Mesothelial cell of epicardium (in vitro differentiated cells): ENCODE measurements around the gene FOXO3. TPM values are rescaled to one million over a fixed set of nuclear protein-coding genes. Genes with fewer than 3 reads are reported as not detected.

Source experiments
- DNase-seq, 2 experiments: peaks; one replicate each; pipeline ENCODE4 v3.0.0; 2021; ENCODE audit warnings: low spot score in 2 of 2; ENCODE audit not compliant: unreplicated experiment in 2 of 2
- H3K27ac Mint-ChIP-seq: 2 replicates; pipeline ENCODE4 v1.8.0; 2021; ENCODE audit warnings: mixed read lengths
- H3K27me3 Mint-ChIP-seq: 2 replicates; pipeline ENCODE4 v1.8.0; 2021; ENCODE audit warnings: low read depth, mixed read lengths
- H3K36me3 Mint-ChIP-seq: 2 replicates; pipeline ENCODE4 v1.8.0; 2021; ENCODE audit warnings: mixed read lengths
- H3K4me1 Mint-ChIP-seq: 2 replicates; pipeline ENCODE4 v1.8.0; 2021; ENCODE audit warnings: mixed read lengths
- H3K4me3 Mint-ChIP-seq: 2 replicates; pipeline ENCODE4 v1.8.0; 2021; ENCODE audit warnings: mild to moderate bottlenecking, moderate library complexity, mixed read lengths
- H3K9me3 Mint-ChIP-seq: 2 replicates; pipeline ENCODE4 v1.8.0; 2021; ENCODE audit warnings: mixed read lengths
- CTCF ChIP-seq: fragments of 200-600 bp; sonication (generic); IDR thresholded peaks from one replicate; pipeline ENCODE4 v1.5.0; 2021; ENCODE audit warnings: antibody characterized with exemption; ENCODE audit not compliant: unreplicated experiment
- total RNA-seq: library from RNA; stranded (reverse); gene quantifications from 3 replicates; pipeline ENCODE4 v1.2.1, GENCODE V29; 2021

Gene FOXO3
- total RNA-seq, 1 donor from 2014 or later, result 58.3 TPM

GRCh38 chr6:108566406-108566805, 5.7 kb downstream of the FOXO3 start:
- Mint-ChIP-seq H3K9me3 (no peaks in the 10 kb centered on the region), H3K4me1 (peaks cover 47% of the 10 kb centered on the region), H3K27ac (peak overlapping the region; percentile 62), H3K4me3 (no peak overlapping the region), H3K36me3 (peaks cover 33% of the 10 kb centered on the region), H3K27me3 (peaks cover 3% of the 10 kb centered on the region)
- no peak for DNase-seq
- TF ChIP-seq CTCF, result no peak

GRCh38 chr6:108568101-108568500, 7.4 kb downstream of the FOXO3 start:
- peaks cover 37% of the 10 kb centered on the region for H3K36me3 Mint-ChIP-seq
- H3K27ac Mint-ChIP-seq, result no peak overlapping the region
- no peak for DNase-seq
- H3K4me1 Mint-ChIP-seq, result peaks cover 34% of the 10 kb centered on the region
- no peaks in the 10 kb centered on the region for H3K9me3 Mint-ChIP-seq
- H3K27me3 Mint-ChIP-seq, result peaks cover 3% of the 10 kb centered on the region
- H3K4me3 Mint-ChIP-seq, result no peak overlapping the region
- no peak for TF ChIP-seq CTCF

GRCh38 chr6:108568551-108569305, 8.0 kb downstream of the FOXO3 start:
- Mint-ChIP-seq H3K4me3 (no peak overlapping the region), H3K36me3 (peaks cover 37% of the 10 kb centered on the region), H3K27ac (no peak overlapping the region), H3K27me3 (peaks cover 3% of the 10 kb centered on the region), H3K4me1 (peaks cover 31% of the 10 kb centered on the region), H3K9me3 (no peaks in the 10 kb centered on the region)
- no peak for DNase-seq
- no peak for TF ChIP-seq CTCF

- no peak overlapping the region for H3K4me3 Mint-ChIP-seq
- H3K36me3 Mint-ChIP-seq, result peaks cover 37% of the 10 kb centered on the region
- peaks cover 28% of the 10 kb centered on the region for H3K4me1 Mint-ChIP-seq
- H3K27me3 Mint-ChIP-seq, result peaks cover 3% of the 10 kb centered on the region
- H3K27ac Mint-ChIP-seq, result no peak overlapping the region
- H3K9me3 Mint-ChIP-seq, result no peaks in the 10 kb centered on the region
- no peak for DNase-seq
- peak; percentile 34 for TF ChIP-seq CTCF
These were observed 9.8 kb downstream of the FOXO3 start for GRCh38 chr6:108570517-108570916.

- no peaks in the 10 kb centered on the region for H3K9me3 Mint-ChIP-seq
- no peak for TF ChIP-seq CTCF
- no peaks in the 10 kb centered on the region for H3K27me3 Mint-ChIP-seq
- H3K27ac Mint-ChIP-seq, result peak overlapping the region; percentile 87
- H3K4me3 Mint-ChIP-seq, result no peak overlapping the region
- peaks cover 54% of the 10 kb centered on the region for H3K4me1 Mint-ChIP-seq
- DNase-seq, result no peak
- peaks cover 25% of the 10 kb centered on the region for H3K36me3 Mint-ChIP-seq
These were observed 13.9 kb downstream of the FOXO3 start for GRCh38 chr6:108574457-108575141.
